AG04449 (cell line): ENCODE results near the gene EWSR1.

ENCODE experiments used
- CTCF ChIA-PET: fragments of 350-600 bp; formaldehyde crosslinking; extraction: SDS; loops from one replicate; lab custom pipeline; 2021; ENCODE audit warnings: antibody characterized with exemption; lab: Yijun Ruan, JAX
- POLR2A ChIA-PET: fragments of 400-600, 350-600 bp; formaldehyde crosslinking; extraction: SDS; loops from one replicate; lab custom pipeline; 2020; ENCODE audit warnings: antibody characterized with exemption, inconsistent platforms; lab: Yijun Ruan, JAX
- DNase-seq: peaks from one replicate; pipeline ENCODE4 v3.0.0-alpha.2; 2010; ENCODE audit warnings: low read depth, low spot score
- H3K4me3 ChIP-seq: 2 replicates; pipeline ENCODE4 v1.5.1; 2011; ENCODE audit warnings: low read depth, mild to moderate bottlenecking, control low read depth, low read length
- CTCF ChIP-seq: IDR thresholded peaks from one replicate; pipeline ENCODE4 v1.5.1; 2011; ENCODE audit warnings: mild to moderate bottlenecking, moderate library complexity, low read length, control low read depth, inconsistent platforms; ENCODE audit not compliant: insufficient read depth; ENCODE audit errors: missing control alignments

EWSR1 gene

DNA sequence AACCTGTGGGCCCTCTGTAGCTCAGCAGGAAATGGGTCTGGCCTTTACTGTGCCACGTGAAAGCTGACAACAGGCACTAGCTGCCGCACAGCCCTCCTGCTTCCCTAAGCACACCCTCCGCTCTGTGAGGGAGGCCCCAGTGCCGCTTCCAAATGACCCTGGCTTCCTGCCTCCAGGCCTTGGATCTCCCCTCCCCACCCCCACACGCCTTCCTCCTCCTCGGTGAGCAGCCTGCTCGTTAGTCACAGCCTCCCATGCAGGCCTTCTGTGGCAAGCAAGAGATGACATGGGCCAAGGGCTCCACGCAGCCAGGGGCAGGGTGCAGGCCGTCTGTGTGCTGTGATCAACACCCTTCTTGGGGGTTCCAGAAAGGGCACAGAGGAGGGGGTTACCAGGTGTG lies 62.7 kb downstream of the EWSR1 start:
- ChIA-PET POLR2A (no interaction called here), CTCF (no interaction called here)
- no peak for TF ChIP-seq CTCF
- no peak for DNase-seq
- no peak overlapping the region for H3K4me3 ChIP-seq

- CTCF ChIA-PET = no interaction called here
- no peak overlapping the region for H3K4me3 ChIP-seq
- POLR2A ChIA-PET = no interaction called here
- DNase-seq = no peak
- TF ChIP-seq CTCF = no peak
These were observed 63.1 kb downstream of the EWSR1 start for GRCh38 chr22:29331213-29331612.

DNA sequence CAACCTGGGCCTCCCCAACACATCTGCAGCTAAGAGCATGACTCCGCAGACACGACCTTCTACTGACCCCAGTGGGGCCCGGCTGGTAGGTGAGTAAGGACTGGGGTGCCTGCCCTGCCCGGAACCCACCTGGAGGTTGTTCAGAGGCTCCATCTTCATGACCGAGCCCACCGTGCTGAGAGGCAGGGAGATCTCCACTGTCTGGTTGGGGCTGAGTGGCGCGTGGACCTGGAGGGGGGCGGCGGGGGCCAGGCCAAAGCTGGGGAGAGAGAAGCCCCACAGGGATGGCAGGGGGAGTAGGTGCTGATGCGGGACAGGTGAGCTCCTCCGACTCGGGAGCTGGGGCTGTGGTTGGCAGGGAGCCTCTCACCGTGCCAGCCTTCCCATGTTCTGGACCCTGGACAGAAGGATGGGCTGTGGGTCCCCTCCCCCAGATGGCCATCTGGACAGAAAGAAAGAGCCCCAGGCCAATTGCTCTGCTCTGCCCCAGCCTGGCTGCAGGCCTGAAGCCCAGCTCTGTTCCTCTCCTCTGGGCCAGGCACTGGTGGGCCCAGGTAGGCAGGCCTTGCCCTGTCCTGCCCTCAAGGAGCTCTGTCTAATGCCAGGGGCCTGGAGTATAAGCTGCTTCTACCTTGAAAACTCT lies 63.7 kb downstream of the EWSR1 start:
- POLR2A ChIA-PET = no interaction called here
- CTCF ChIA-PET = interaction anchor here (1.7 kb wide), 1 partner anchor 19 kb away, joined by 4 read pairs; no protein-coding TSS in a partner anchor
- no peak for TF ChIP-seq CTCF

DNA sequence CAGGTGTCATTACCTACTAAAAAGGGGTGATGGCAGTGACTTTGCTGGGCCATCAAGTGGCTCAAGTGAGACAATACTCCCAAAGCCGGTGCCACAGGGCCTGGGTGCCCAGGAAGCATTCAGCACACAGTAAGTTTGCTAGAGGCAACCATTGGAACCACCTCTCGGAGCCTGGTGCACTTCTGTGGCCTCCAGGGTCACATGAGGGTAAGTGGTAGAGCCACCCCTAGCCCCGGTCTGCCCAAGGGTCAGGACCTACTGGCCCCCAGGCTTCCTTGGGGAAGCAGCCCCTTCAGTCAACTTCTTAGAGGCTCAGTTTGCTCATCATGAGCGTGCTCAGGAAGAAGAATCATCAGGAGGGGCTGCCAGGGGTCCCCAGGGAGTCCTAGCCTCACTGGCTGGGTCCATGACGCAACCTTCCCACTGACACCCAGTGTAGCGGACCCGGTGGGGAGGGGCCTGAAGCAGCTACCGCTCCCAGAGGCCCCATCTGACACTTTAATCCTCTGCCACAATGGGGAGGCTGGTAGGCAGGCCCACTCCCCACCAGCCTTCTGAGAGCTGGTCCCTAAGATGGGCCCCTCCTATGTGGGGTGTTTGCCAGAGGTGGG lies 64.9 kb downstream of the EWSR1 start:
- ChIA-PET CTCF (interaction anchor here (0.6 to 1.7 kb wide), 2 partner anchors 20 to 713 kb away, joined by 3 to 4 read pairs; no protein-coding TSS in a partner anchor), POLR2A (no interaction called here)
- DNase-seq = no peak
- no peak for TF ChIP-seq CTCF
- H3K4me3 ChIP-seq = no peak overlapping the region

More for the DNA sequence above, 63.7 kb downstream of the EWSR1 start:
- no peak overlapping the region for H3K4me3 ChIP-seq
- no peak for DNase-seq

DNA sequence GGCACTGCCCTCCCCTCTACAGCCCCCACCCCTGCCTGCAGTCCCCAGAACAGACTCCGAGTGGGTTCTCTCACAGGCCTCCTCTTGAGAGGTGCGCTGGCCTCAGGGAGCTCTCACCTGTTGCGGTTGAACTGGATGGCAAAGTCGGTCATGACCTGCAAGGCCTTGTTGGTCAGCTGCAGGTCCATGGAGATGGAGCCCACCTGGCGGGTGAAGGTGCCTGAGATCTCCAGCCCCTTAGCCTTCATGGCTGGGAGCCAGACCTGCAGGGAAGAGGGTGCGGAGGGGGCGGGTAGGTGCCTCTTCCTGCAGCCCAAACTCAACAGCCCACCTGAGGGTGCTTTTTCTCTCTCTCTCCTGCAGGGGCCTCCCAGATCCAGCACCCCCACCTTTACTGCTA lies 66.1 kb downstream of the EWSR1 start:
- no peak for TF ChIP-seq CTCF
- no peak for DNase-seq
- CTCF ChIA-PET = no interaction called here
- H3K4me3 ChIP-seq = no peak overlapping the region
- POLR2A ChIA-PET = no interaction called here

GRCh38 chr22:29334696-29335344 lies 66.8 kb downstream of the EWSR1 start:
- no peak for DNase-seq
- TF ChIP-seq CTCF = no peak
- CTCF ChIA-PET = no interaction called here
- POLR2A ChIA-PET = no interaction called here
- no peak overlapping the region for H3K4me3 ChIP-seq
